SH-SY5Y (cell line): Measurements from ENCODE around the gene WIZ.

Experiments
- GATA2 ChIP-seq: IDR thresholded peaks from 2 replicates; pipeline ENCODE4 v1.6.1; 2011; ENCODE audit warnings: mild to moderate bottlenecking, low read depth, low read length
- GATA3 ChIP-seq: IDR thresholded peaks from 2 replicates; pipeline ENCODE4 v1.6.1; 2011; ENCODE audit warnings: low read depth, mild to moderate bottlenecking, low read length, moderate library complexity

DNA sequence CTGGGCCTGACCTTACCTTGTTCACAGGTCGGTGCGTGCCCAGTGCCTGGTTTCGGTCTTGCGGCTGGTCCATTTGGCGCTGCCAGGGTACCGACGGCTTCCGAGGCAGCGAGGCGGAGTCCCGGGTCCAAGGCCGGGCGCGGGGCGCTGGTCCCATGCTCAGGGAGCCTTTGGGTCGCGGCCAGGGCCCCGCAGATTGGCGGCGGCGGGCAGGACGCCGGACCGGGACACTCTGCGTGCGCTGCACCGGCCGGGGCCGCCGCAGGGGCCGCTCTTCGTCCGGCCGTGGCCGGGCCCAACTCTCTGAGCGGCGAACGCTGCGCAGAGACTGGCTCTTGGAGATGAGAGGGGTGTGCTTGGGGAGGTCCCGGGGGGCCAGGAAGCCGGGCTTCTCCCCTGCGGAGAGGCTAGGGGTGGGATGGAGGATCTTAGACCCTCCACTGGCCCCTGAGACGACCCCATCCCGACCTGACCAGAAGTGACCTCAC is 3.4 kb upstream of the WIZ start:
- TF ChIP-seq GATA2 (no peak), GATA3 (no peak)
